ENCODE results near the gene SERINC3. TPM values are rescaled to one million over a fixed set of nuclear protein-coding genes. Genes with fewer than 3 reads are reported as not detected.

SERINC3 gene
- polyA plus RNA-seq, 1 donor (not counting 4 experiments of a cell fraction or from before 2014, with no cell fraction given): 118 TPM

DNA sequence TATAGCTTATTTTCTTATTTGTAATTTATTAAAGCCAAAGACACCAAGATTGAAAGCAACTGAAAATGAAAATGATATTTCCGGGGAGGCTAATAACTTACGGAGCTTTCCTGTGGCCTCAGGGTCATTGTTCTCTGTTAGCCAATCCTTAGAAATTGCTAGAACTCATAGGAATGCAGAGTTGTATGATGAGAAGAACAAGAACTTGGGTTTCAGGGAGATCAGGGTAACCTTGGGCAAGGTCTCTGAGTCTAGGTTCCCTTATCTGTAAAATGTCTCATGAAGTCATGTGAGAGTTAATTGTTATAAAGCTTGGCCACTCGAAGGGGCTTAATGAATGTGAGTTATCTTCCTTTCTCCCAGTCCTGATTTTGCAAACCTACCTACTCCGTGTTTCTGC is 20.1 kb upstream of the SERINC3 start:
- Histone ChIP-seq H3K27ac (ENCODE audit: control insufficient read depth, insufficient read depth, low read length) (no peak overlapping the region), H3K9ac (ENCODE audit: control insufficient read depth, extremely low read depth, insufficient read depth, low read length) (no peak overlapping the region), H3K9me1 (ENCODE audit: control insufficient read depth, extremely low read depth, insufficient read depth, low read length) (no peaks in the 10 kb centered on the region), H4K20me1 (ENCODE audit: control insufficient read depth, extremely low read depth, insufficient read depth, low read length) (no peaks in the 10 kb centered on the region), H3K4me1 (ENCODE audit: control insufficient read depth, extremely low read depth, insufficient read depth, low read length) (no peaks in the 10 kb centered on the region), H3K36me3 (ENCODE audit: control insufficient read depth in 2 of 2, extremely low read depth in 1 of 2, insufficient read depth in 2 of 2, low read length in 2 of 2) (no peaks in the 10 kb centered on the region), H3K9me3 (ENCODE audit: control insufficient read depth, low read depth, low read length) (no peaks in the 10 kb centered on the region), H3K4me2 (ENCODE audit: control insufficient read depth, extremely low read depth, insufficient read depth, low read depth, low read length) (no peak overlapping the region), H3K27me3 (ENCODE audit: control insufficient read depth, extremely low read depth, insufficient read depth, low read length) (no peaks in the 10 kb centered on the region), H2AFZ (ENCODE audit: control insufficient read depth, low read length) (no peak overlapping the region), H3K4me3 (ENCODE audit: control insufficient read depth in 2 of 3, extremely low read depth in 1 of 3, insufficient read depth in 2 of 3, low read depth in 1 of 3, low read length in 3 of 3) (no peak overlapping the region), H3K79me2 (ENCODE audit: control insufficient read depth, insufficient read depth, low read length) (no peaks in the 10 kb centered on the region)
- TF ChIP-seq, protein P1, sequence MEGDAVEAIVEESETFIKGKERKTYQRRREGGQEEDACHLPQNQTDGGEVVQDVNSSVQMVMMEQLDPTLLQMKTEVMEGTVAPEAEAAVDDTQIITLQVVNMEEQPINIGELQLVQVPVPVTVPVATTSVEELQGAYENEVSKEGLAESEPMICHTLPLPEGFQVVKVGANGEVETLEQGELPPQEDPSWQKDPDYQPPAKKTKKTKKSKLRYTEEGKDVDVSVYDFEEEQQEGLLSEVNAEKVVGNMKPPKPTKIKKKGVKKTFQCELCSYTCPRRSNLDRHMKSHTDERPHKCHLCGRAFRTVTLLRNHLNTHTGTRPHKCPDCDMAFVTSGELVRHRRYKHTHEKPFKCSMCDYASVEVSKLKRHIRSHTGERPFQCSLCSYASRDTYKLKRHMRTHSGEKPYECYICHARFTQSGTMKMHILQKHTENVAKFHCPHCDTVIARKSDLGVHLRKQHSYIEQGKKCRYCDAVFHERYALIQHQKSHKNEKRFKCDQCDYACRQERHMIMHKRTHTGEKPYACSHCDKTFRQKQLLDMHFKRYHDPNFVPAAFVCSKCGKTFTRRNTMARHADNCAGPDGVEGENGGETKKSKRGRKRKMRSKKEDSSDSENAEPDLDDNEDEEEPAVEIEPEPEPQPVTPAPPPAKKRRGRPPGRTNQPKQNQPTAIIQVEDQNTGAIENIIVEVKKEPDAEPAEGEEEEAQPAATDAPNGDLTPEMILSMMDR (optimal IDR thresholded peaks at IDR 0.05 in 1 of 3, IDR thresholded peaks at IDR 0.05 in 1 of 3, conservative IDR thresholded peaks at IDR 0.05 in 1 of 3; ENCODE audit: extremely low read depth in 1 of 3, insufficient read depth in 2 of 3, low read length in 3 of 3): no peak
- no peak for TF ChIP-seq EZH2 (IDR thresholded peaks at IDR 0.05; ENCODE audit: low read length)
- dilution Hi-C loops (cut with MboI; ENCODE audit: extremely low pct_ligation_motif_present, low sequenced_read_pairs): no loop called here
- no peak for FAIRE-seq
- DNase-seq (ENCODE audit: low read depth, low spot score): no peak

DNA sequence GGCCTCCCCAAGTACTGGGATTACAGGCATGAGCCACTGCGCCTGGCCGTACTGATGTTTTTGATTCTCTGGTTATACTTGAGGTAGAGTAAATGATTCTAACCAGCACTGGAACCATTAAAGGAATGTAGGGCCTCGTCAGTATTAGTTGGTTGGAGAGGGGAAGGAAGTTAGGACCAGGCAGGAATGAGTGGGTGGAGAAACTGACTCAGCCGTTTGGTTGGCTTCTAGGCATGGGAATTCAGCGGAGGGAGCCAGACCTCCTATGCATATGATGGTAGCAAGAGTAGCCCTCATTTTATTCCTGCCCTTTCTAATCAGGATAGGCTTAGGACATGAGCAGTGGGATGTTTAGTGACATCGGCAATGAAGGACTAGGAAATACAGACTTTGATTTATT is 19.0 kb upstream of the SERINC3 start:
- FAIRE-seq: no peak
- Histone ChIP-seq H2AFZ (ENCODE audit: control insufficient read depth, low read length) (no peak overlapping the region), H3K4me1 (ENCODE audit: control insufficient read depth, extremely low read depth, insufficient read depth, low read length) (no peaks in the 10 kb centered on the region), H3K9ac (ENCODE audit: control insufficient read depth, extremely low read depth, insufficient read depth, low read length) (no peak overlapping the region), H3K9me3 (ENCODE audit: control insufficient read depth, low read depth, low read length) (no peaks in the 10 kb centered on the region), H3K79me2 (ENCODE audit: control insufficient read depth, insufficient read depth, low read length) (no peaks in the 10 kb centered on the region), H4K20me1 (ENCODE audit: control insufficient read depth, extremely low read depth, insufficient read depth, low read length) (no peaks in the 10 kb centered on the region), H3K9me1 (ENCODE audit: control insufficient read depth, extremely low read depth, insufficient read depth, low read length) (no peaks in the 10 kb centered on the region), H3K27ac (ENCODE audit: control insufficient read depth, insufficient read depth, low read length) (no peak overlapping the region), H3K4me2 (ENCODE audit: control insufficient read depth, extremely low read depth, insufficient read depth, low read depth, low read length) (no peak overlapping the region), H3K4me3 (ENCODE audit: control insufficient read depth in 2 of 3, extremely low read depth in 1 of 3, insufficient read depth in 2 of 3, low read depth in 1 of 3, low read length in 3 of 3) (no peak overlapping the region), H3K36me3 (ENCODE audit: control insufficient read depth in 2 of 2, extremely low read depth in 1 of 2, insufficient read depth in 2 of 2, low read length in 2 of 2) (no peaks in the 10 kb centered on the region), H3K27me3 (ENCODE audit: control insufficient read depth, extremely low read depth, insufficient read depth, low read length) (no peaks in the 10 kb centered on the region)
- dilution Hi-C loops (cut with MboI; ENCODE audit: extremely low pct_ligation_motif_present, low sequenced_read_pairs): no loop called here
- TF ChIP-seq EZH2 (IDR thresholded peaks at IDR 0.05; ENCODE audit: low read length): no peak
- TF ChIP-seq, protein P1 (optimal IDR thresholded peaks at IDR 0.05 in 1 of 3, IDR thresholded peaks at IDR 0.05 in 1 of 3, conservative IDR thresholded peaks at IDR 0.05 in 1 of 3; ENCODE audit: extremely low read depth in 1 of 3, insufficient read depth in 2 of 3, low read length in 3 of 3): no peak
- no peak for DNase-seq (ENCODE audit: low read depth, low spot score)
